Neural progenitor cell (in vitro differentiated cells): Measurements from ENCODE around the gene CDCP1. TPM values are rescaled to one million over a fixed set of nuclear protein-coding genes. Genes with fewer than 3 reads are reported as not detected.

Experiments used
- DNase-seq: peaks from one replicate; pipeline ENCODE4 v3.0.0-alpha.2; 2016; ENCODE audit warnings: low spot score
- H2AFZ ChIP-seq: fragments of 200-600 bp; sonication (generic); replicated peaks from 2 replicates; pipeline ENCODE4 v1.6.1; 2016; ENCODE audit warnings: antibody characterized with exemption
- H3F3A ChIP-seq: fragments of 200-600 bp; sonication (generic); 2 replicates; pipeline ENCODE4 v1.6.1; 2016; ENCODE audit warnings: antibody characterized with exemption, low read depth
- H3K27ac ChIP-seq: fragments of 200-600 bp; sonication (generic); 2 replicates; pipeline ENCODE4 v1.5.1; 2016; ENCODE audit warnings: mild to moderate bottlenecking
- H3K27me3 ChIP-seq: fragments of 200-600 bp; sonication (generic); 2 replicates; pipeline ENCODE4 v1.6.1; 2016; ENCODE audit warnings: mild to moderate bottlenecking, moderate library complexity
- H3K36me3 ChIP-seq: fragments of 200-600 bp; sonication (generic); 2 replicates; pipeline ENCODE4 v1.5.1; 2016
- H3K4me1 ChIP-seq: fragments of 200-600 bp; sonication (generic); 2 replicates; pipeline ENCODE4 v1.6.1; 2016; ENCODE audit warnings: mixed run types
- H3K4me2 ChIP-seq: fragments of 200-600 bp; sonication (generic); 2 replicates; pipeline ENCODE4 v1.6.1; 2016
- H3K4me3 ChIP-seq: fragments of 200-600 bp; sonication (generic); 2 replicates; pipeline ENCODE4 v1.5.1; 2016
- H3K79me2 ChIP-seq: fragments of 200-600 bp; sonication (generic); 2 replicates; pipeline ENCODE4 v1.6.1; 2016; ENCODE audit warnings: low read depth
- H3K9ac ChIP-seq: fragments of 200-600 bp; sonication (generic); 2 replicates; pipeline ENCODE4 v1.6.1; 2016
- H3K9me3 ChIP-seq: fragments of 200-600 bp; sonication (generic); 2 replicates; pipeline ENCODE4 v1.5.1; 2016; ENCODE audit warnings: low read depth
- H4K20me1 ChIP-seq: fragments of 200-600 bp; sonication (generic); 2 replicates; pipeline ENCODE4 v1.6.1; 2016; ENCODE audit warnings: low read depth
- H3K27ac Mint-ChIP-seq: 3 replicates; pipeline ENCODE4 v1.8.0; 2021; ENCODE audit warnings: mixed read lengths
- H3K27me3 Mint-ChIP-seq: 2 replicates; pipeline ENCODE4 v1.8.0; 2022; ENCODE audit warnings: low read depth, mild to moderate bottlenecking, inconsistent platforms, moderate library complexity, mixed read lengths; ENCODE audit not compliant: insufficient read depth
- H3K36me3 Mint-ChIP-seq: 3 replicates; pipeline ENCODE4 v1.8.0; 2021; ENCODE audit warnings: mixed read lengths
- H3K4me1 Mint-ChIP-seq: 3 replicates; pipeline ENCODE4 v1.8.0; 2021; ENCODE audit warnings: mixed read lengths
- H3K4me3 Mint-ChIP-seq: 3 replicates; pipeline ENCODE4 v1.8.0; 2021; ENCODE audit warnings: mild to moderate bottlenecking, moderate library complexity, mixed read lengths
- H3K9me3 Mint-ChIP-seq: 3 replicates; pipeline ENCODE4 v1.8.0; 2020; ENCODE audit warnings: mixed read lengths
- CTCF ChIP-seq: fragments of 200-600 bp; sonication (generic); IDR thresholded peaks from 2 replicates; pipeline ENCODE4 v1.5.1; 2017; ENCODE audit warnings: antibody characterized with exemption, mild to moderate bottlenecking
- EZH2 ChIP-seq: fragments of 200-600 bp; sonication (generic); IDR thresholded peaks from 2 replicates; pipeline ENCODE4 v1.6.1; 2017; ENCODE audit warnings: antibody characterized with exemption, mild to moderate bottlenecking, moderate library complexity
- EZH2phosphoT487 ChIP-seq: fragments of 200-600 bp; sonication (generic); IDR thresholded peaks from 2 replicates; pipeline ENCODE4 v1.6.1; 2017; ENCODE audit warnings: antibody characterized with exemption
- total RNA-seq: library from RNA; depleted of rRNA; stranded (reverse); fragments of >200 nt; gene quantifications from 2 replicates; pipeline ENCODE4 v1.2.3, GENCODE V29; 2015; ENCODE audit warnings: low replicate concordance

CDCP1 gene
- total RNA-seq, 1 donor from 2014 or later = 0.24 TPM

GRCh38 chr3:45180899-45181298 is 34.7 kb upstream of the CDCP1 start:
- Histone ChIP-seq H4K20me1 (no peaks in the 10 kb centered on the region), H3K4me3 (no peak overlapping the region), H3K27me3 (no peaks in the 10 kb centered on the region), H3K79me2 (no peaks in the 10 kb centered on the region), H3F3A (peaks cover 4% of the 10 kb centered on the region), H3K36me3 (no peaks in the 10 kb centered on the region), H3K9me3 (no peaks in the 10 kb centered on the region), H3K4me2 (no peak overlapping the region), H3K4me1 (no peaks in the 10 kb centered on the region), H2AFZ (no peak overlapping the region), H3K9ac (no peak overlapping the region), H3K27ac (no peak overlapping the region)
- H3K36me3 Mint-ChIP-seq = no peaks in the 10 kb centered on the region
- no peak for DNase-seq
- peaks cover 7% of the 10 kb centered on the region for H3K27me3 Mint-ChIP-seq
- H3K4me3 Mint-ChIP-seq = no peak overlapping the region
- H3K4me1 Mint-ChIP-seq = peaks cover 24% of the 10 kb centered on the region
- no peaks in the 10 kb centered on the region for H3K9me3 Mint-ChIP-seq
- H3K27ac Mint-ChIP-seq = no peak overlapping the region
- TF ChIP-seq CTCF = no peak

GRCh38 chr3:45180051-45180450 is 33.9 kb upstream of the CDCP1 start:
- Mint-ChIP-seq H3K27ac (no peak overlapping the region), H3K36me3 (no peaks in the 10 kb centered on the region), H3K4me3 (no peak overlapping the region), H3K27me3 (peaks cover 7% of the 10 kb centered on the region), H3K4me1 (peaks cover 24% of the 10 kb centered on the region), H3K9me3 (no peaks in the 10 kb centered on the region)
- TF ChIP-seq CTCF (no peak), EZH2phosphoT487 (no peak), EZH2 (no peak)
- H3K27ac ChIP-seq = no peak overlapping the region
- no peak overlapping the region for H2AFZ ChIP-seq
- H3K27me3 ChIP-seq = no peaks in the 10 kb centered on the region
- peaks cover 4% of the 10 kb centered on the region for H3F3A ChIP-seq
- H3K4me3 ChIP-seq = no peak overlapping the region
- H4K20me1 ChIP-seq = no peaks in the 10 kb centered on the region
- no peaks in the 10 kb centered on the region for H3K36me3 ChIP-seq
- H3K4me2 ChIP-seq = no peak overlapping the region
- DNase-seq = no peak
- no peaks in the 10 kb centered on the region for H3K79me2 ChIP-seq
- H3K9ac ChIP-seq = no peak overlapping the region
- no peaks in the 10 kb centered on the region for H3K9me3 ChIP-seq
- no peaks in the 10 kb centered on the region for H3K4me1 ChIP-seq

- Histone ChIP-seq H2AFZ (no peak overlapping the region), H3K27ac (no peak overlapping the region), H3K9me3 (no peaks in the 10 kb centered on the region), H3K36me3 (no peaks in the 10 kb centered on the region), H3K9ac (no peak overlapping the region), H3K4me3 (no peak overlapping the region), H3K79me2 (no peaks in the 10 kb centered on the region), H3K4me1 (no peaks in the 10 kb centered on the region), H4K20me1 (no peaks in the 10 kb centered on the region), H3F3A (peaks cover 4% of the 10 kb centered on the region), H3K4me2 (no peak overlapping the region), H3K27me3 (no peaks in the 10 kb centered on the region)
- no peaks in the 10 kb centered on the region for H3K9me3 Mint-ChIP-seq
- no peaks in the 10 kb centered on the region for H3K36me3 Mint-ChIP-seq
- TF ChIP-seq EZH2 = no peak
- TF ChIP-seq EZH2phosphoT487 = no peak
- no peak for TF ChIP-seq CTCF
- DNase-seq = no peak
- H3K4me3 Mint-ChIP-seq = no peak overlapping the region
- H3K4me1 Mint-ChIP-seq = peaks cover 24% of the 10 kb centered on the region
- H3K27me3 Mint-ChIP-seq = peaks cover 3% of the 10 kb centered on the region
- H3K27ac Mint-ChIP-seq = no peak overlapping the region
Measured at GRCh38 chr3:45179163-45179562, 33.0 kb upstream of the CDCP1 start.
